NCI-H1930 (cell line): Measurements from ENCODE around the gene IL17RB.

Experiments
- DNase-seq, 2 experiments: peaks; one replicate each; lab custom pipeline; 2025; lab: John Stamatoyannopoulos, UW

Gene IL17RB

GRCh38 chr3:53833053-53833645 lies 13.2 kb upstream of the IL17RB start:
- no peak for DNase-seq

GRCh38 chr3:53833700-53834099 lies 12.7 kb upstream of the IL17RB start:
- DNase-seq = no peak

- no peak for DNase-seq
Measured at GRCh38 chr3:53834429-53835095, 11.8 kb upstream of the IL17RB start.

- no peak for DNase-seq
Measured at GRCh38 chr3:53835257-53835656, 11.1 kb upstream of the IL17RB start.

- no peak for DNase-seq
Measured at GRCh38 chr3:53836084-53836872, 10.1 kb upstream of the IL17RB start.

GRCh38 chr3:53837331-53837730 lies 9.0 kb upstream of the IL17RB start:
- no peak for DNase-seq

GRCh38 chr3:53841296-53841695 lies 5.1 kb upstream of the IL17RB start:
- DNase-seq = no peak

- peak in 1 of 2 experiments; percentile 5 for DNase-seq
Measured at GRCh38 chr3:53842436-53843194, 3.8 kb upstream of the IL17RB start.

- no peak for DNase-seq
Measured at GRCh38 chr3:53843195-53844177, 2.9 kb upstream of the IL17RB start.

GRCh38 chr3:53844262-53845102 lies 1.9 kb upstream of the IL17RB start:
- DNase-seq = no peak

- DNase-seq = peak in 1 of 2 experiments; percentile 3
Measured at GRCh38 chr3:53845103-53845880, 1.1 kb upstream of the IL17RB start.

GRCh38 chr3:53845881-53846133 lies 561 bp upstream of the IL17RB start:
- DNase-seq = no peak

- no peak for DNase-seq
Measured at GRCh38 chr3:53846851-53847155, 435 bp downstream of the IL17RB start.

- no peak for DNase-seq
Measured at GRCh38 chr3:53849916-53850315, 3.5 kb downstream of the IL17RB start.

GRCh38 chr3:53850895-53851294 lies 4.5 kb downstream of the IL17RB start:
- no peak for DNase-seq

- DNase-seq = no peak
Measured at GRCh38 chr3:53856964-53857363, 10.6 kb downstream of the IL17RB start.

- DNase-seq = no peak
Measured at GRCh38 chr3:53858096-53858741, 11.9 kb downstream of the IL17RB start.

- DNase-seq = no peak
Measured at GRCh38 chr3:53859178-53859577, 12.8 kb downstream of the IL17RB start.

- no peak for DNase-seq
Measured at GRCh38 chr3:53860196-53860595, 13.8 kb downstream of the IL17RB start.
